ENCODE results near the gene AGTR1.
"Not testable (repeated sequence)": the region's sequence is repeated elsewhere in the genome, so short reads cannot be mapped to it uniquely, and the experiment has no call there.

The AGTR1 gene

DNA sequence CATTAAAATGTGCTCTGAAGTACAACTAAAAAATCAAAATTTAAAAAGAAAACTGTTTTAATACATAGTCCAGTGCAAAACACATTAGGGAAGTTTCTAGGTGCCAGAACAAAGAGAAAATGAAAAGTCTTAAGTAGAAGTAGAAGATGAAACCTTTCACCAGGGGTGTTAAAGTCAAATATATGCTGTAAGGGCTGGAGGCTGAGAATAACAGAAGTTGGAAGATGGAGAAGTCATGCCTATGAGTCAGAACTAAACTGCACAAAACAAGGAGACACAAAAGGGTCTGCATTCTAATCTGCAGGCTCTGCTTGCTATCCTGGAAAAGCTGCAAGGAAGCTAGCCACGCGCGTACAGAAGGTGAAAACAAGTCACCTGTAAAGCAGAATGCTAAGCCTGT, 81.2 kb downstream of the AGTR1 start:
- no peak overlapping the region for H3K27ac ChIP-seq
- no peak for TF ChIP-seq ZFX (IDR thresholded peaks at IDR 0.05)
- TF ChIP-seq, protein P1, sequence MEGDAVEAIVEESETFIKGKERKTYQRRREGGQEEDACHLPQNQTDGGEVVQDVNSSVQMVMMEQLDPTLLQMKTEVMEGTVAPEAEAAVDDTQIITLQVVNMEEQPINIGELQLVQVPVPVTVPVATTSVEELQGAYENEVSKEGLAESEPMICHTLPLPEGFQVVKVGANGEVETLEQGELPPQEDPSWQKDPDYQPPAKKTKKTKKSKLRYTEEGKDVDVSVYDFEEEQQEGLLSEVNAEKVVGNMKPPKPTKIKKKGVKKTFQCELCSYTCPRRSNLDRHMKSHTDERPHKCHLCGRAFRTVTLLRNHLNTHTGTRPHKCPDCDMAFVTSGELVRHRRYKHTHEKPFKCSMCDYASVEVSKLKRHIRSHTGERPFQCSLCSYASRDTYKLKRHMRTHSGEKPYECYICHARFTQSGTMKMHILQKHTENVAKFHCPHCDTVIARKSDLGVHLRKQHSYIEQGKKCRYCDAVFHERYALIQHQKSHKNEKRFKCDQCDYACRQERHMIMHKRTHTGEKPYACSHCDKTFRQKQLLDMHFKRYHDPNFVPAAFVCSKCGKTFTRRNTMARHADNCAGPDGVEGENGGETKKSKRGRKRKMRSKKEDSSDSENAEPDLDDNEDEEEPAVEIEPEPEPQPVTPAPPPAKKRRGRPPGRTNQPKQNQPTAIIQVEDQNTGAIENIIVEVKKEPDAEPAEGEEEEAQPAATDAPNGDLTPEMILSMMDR (conservative IDR thresholded peaks at IDR 0.05) = no peak

DNA sequence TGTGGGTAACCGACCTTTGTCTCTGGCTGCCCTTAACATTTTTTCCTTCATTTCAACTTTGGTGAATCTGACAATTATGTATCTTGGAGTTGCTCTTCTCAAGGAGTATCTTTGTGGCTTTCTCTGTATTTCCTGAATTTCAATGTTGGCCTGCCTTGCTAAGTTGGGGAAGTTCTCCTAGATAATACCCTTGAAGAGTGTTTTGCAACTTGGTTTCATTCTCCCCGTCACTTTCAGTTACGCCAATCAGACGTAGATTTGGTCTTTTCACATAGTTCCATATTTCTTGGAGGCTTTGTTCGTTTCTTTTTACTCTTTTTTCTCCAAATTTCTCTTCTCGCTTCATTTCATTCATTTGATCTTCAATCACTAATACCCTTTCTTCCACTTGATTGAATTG, 87.3 kb downstream of the AGTR1 start:
- not testable (repeated sequence) for H3K27ac ChIP-seq

DNA sequence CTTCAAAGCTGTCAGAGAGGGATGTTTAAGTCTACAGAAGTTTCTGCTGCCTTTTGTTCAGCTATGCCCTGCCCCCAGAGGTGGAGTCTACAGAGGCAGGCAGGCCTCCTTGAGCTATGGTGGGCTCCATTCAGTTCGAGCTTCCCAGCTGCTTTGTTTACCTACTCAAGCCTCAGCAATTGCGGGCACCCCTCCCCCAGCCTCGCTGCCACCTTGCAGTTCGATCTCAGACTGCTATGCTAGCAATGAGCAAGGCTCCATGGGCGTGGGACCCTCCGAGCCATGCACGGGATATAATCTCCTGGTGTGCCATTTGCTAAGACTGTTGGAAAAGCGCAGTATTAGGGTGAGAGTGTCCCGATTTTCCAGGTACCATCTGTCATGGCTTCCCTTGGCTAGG, 88.5 kb downstream of the AGTR1 start:
- H3K27ac ChIP-seq = not testable (repeated sequence)

DNA sequence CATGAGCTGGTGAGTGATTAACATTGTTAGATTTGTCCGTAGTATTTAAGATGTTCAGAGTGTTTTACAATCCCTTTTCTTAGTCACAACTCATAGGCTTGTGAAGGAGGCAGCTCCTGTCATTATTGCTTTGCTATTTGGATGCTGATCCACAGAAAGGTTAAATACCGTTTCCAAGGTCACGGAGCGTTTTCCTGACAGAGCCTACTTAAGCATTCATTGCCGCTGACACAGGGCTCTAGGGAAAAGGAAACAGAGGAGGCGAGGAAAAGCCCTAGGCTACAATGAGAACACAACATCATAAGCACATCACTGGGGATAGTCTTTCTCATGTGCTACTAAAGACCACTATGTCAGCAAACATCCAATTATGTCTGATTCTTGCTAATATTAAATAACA, 91.4 kb downstream of the AGTR1 start:
- H3K27ac ChIP-seq = no peak overlapping the region
- no peak for TF ChIP-seq ZFX (IDR thresholded peaks at IDR 0.05)
- TF ChIP-seq, protein P1 (conservative IDR thresholded peaks at IDR 0.05) = no peak

DNA sequence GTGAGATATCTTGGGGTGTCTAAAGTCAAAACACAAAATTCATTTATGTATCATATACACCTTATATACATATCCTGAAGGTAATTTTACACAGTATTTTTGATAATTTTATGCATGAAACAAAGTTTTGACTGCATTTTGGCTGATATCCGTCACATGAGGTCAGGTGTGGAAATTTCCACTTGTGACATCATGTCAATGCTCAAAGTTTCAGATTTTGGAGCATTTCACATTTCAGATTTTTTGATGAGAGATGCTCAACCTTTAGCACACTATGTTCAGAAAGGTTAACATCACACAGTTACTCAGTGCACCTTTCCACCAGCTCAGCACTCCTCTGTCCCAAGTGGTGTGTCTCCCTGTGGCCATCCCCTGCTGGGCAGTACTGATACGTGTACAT, 92.2 kb downstream of the AGTR1 start:
- no peak overlapping the region for H3K27ac ChIP-seq
- TF ChIP-seq ZFX (IDR thresholded peaks at IDR 0.05) = no peak
- TF ChIP-seq, protein P1 (conservative IDR thresholded peaks at IDR 0.05) = no peak

DNA sequence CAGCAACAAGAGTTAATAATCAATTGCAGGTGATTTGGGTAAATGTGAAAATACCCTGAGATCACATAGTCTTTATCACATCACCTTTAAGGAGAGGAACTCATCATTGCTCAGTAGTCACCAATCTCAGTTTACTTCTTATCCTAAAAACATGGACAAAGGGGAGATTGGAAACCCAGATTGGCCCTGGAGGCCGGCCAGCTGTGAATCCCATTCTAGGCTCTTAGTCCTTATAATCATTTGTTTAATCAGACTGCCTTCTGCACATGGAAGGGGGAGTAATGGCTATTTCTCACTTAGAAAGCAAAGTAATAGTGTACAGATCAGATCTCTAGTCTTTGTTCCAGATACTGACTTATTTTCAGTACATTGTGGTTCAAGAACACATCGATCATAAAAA, 92.7 kb downstream of the AGTR1 start:
- TF ChIP-seq, protein P1 (conservative IDR thresholded peaks at IDR 0.05) = no peak
- no peak for TF ChIP-seq ZFX (IDR thresholded peaks at IDR 0.05)

DNA sequence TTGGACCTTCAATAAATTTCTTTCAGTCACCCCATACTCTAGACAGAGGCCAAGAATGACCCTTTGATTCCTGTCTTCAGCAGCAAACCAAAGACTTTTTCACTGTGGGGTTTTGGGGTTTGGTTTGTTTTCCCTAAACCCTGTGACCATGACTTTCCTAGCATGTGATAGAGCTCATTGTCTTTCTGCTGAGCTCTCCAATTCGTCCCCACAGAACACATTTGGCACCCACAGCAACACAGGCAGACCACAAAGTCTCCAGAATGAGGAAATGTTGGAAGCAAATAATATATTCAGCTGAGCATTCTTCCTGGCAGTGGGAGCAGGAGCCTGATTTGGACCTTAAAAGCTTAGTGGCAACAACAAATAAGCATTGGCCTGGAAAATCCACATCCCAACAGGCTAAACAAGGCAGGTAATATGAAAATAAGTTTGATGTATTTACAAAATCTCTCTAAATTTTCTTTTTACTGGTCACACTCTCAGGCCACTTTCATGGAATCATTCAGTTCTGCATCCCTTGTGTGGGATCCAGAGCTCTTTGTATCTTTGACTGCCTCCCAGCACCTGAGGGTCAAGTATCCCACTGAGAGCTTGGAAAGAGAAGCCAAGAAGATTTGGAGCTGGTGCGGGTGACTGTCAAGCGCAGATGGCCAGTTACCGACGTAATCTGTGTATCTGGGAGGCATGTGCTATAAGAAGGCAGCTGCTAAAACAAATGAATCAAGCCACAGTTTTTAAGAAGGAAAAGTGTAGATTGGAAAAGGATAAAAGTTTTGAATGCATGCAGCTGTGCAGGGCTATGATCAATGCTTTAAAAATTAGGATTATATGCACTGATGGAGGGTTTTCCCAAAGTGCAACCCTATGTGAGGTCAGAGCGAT, 93.4 kb downstream of the AGTR1 start:
- H3K27ac ChIP-seq = no peak overlapping the region
- TF ChIP-seq ZFX (IDR thresholded peaks at IDR 0.05) = no peak
- TF ChIP-seq, protein P1 (conservative IDR thresholded peaks at IDR 0.05) = no peak

More for the DNA sequence above, 92.7 kb downstream of the AGTR1 start:
- no peak overlapping the region for H3K27ac ChIP-seq

DNA sequence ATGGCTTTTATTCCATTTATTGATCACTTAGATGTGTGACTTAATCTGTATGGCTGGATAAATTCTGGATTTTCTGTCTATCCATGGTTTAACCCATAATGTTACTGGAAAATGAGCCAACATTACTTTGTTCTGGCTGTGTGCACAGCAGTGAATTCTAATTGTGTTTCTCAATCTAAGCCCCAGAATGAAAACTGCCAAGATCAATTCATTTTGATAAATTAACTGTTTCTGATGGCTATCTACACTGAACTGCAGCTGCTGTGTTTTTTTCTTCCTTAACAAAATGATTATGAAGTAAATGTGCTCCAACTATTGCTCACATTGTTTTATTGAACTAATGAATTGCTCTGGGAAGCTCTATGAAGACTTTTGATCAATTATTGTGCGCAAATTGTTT, 94.2 kb downstream of the AGTR1 start:
- TF ChIP-seq ZFX (IDR thresholded peaks at IDR 0.05) = no peak
- TF ChIP-seq, protein P1 (conservative IDR thresholded peaks at IDR 0.05) = no peak
- no peak overlapping the region for H3K27ac ChIP-seq

Measured in C4-2B (cell line).